T-cell (primary cell): ENCODE data around the gene CA10. TPM values are rescaled to one million over a fixed set of nuclear protein-coding genes. Genes with fewer than 3 reads are reported as not detected.

Experiments
- ATAC-seq, 4 experiments: fragments of 200-7000 bp in 3 of 4; fragments of 150-1000 bp in 1 of 4; cut with Tn5 transposase; replicated peaks in 1 of 4; 1 replicate in 3 of 4; 2 replicates in 1 of 4; pipeline ENCODE4 v1.10.0; 2021; ENCODE audit warnings: moderate library complexity in 3 of 4, mild to moderate bottlenecking in 2 of 4, moderate number of reproducible peaks in 1 of 4
- CTCF ChIA-PET, 2 donors: fragments of 300-600 bp; sonication (Branson Sonifier 250); formaldehyde crosslinking; loops; one replicate each; lab custom pipeline; 2022; ENCODE audit warnings: antibody characterized with exemption in 2 of 2; lab: Charles Lee
- POLR2A ChIA-PET, 2 donors: fragments of 300-600 bp; sonication (Branson Sonifier 250); formaldehyde crosslinking; loops; one replicate each; lab custom pipeline; 2022; ENCODE audit warnings: antibody characterized with exemption in 2 of 2; lab: Charles Lee
- DNase-seq, 35 experiments: peaks; one replicate each; pipeline versions ENCODE4 v3.0.0 to v3.0.0-alpha.2; 2013 to 2023
- H3K27ac ChIP-seq: one replicate; pipeline ENCODE4 v1.5.1; 2013; ENCODE audit warnings: low read length
- H3K27me3 ChIP-seq, 2 experiments: replicated peaks in 1 of 2; 1 replicate in 1 of 2; 2 replicates in 1 of 2; pipeline versions ENCODE4 v1.6.1 to v1.7.0; 2013; ENCODE audit warnings: low read length in 1 of 2, mixed read lengths in 1 of 2; ENCODE audit not compliant: control insufficient read depth in 2 of 2, insufficient read depth in 2 of 2; ENCODE audit errors: extremely low read depth in 1 of 2
- H3K36me3 ChIP-seq, 2 donors: 1 replicate in 1 of 2; 2 replicates in 1 of 2; pipeline versions ENCODE4 v1.6.1 to v1.7.0; 2013; ENCODE audit warnings: low read length in 1 of 2; ENCODE audit not compliant: control insufficient read depth in 2 of 2, insufficient read depth in 1 of 2; ENCODE audit errors: extremely low read depth in 1 of 2
- H3K4me1 ChIP-seq, 2 experiments: 1 replicate in 1 of 2; 2 replicates in 1 of 2; pipeline versions ENCODE4 v1.6.1 to v1.7.0; 2013; ENCODE audit warnings: low read length in 2 of 2, mixed read lengths in 1 of 2; ENCODE audit not compliant: insufficient read depth in 2 of 2, control insufficient read depth in 1 of 2; ENCODE audit errors: extremely low read depth in 1 of 2
- H3K4me3 ChIP-seq, 2 donors: 1 replicate in 1 of 2; 2 replicates in 1 of 2; pipeline versions ENCODE4 v1.5.1 to v1.7.0; 2013; ENCODE audit warnings: mild to moderate bottlenecking in 2 of 2, low read length in 1 of 2, moderate library complexity in 1 of 2; ENCODE audit not compliant: control insufficient read depth in 1 of 2; ENCODE audit errors: extremely low read depth in 1 of 2
- H3K9me3 ChIP-seq: 2 replicates; pipeline ENCODE4 v1.7.0; 2013
- H3K27ac Mint-ChIP-seq, 2 donors: one replicate each; pipeline ENCODE4 v1.8.0; 2020 to 2021; ENCODE audit warnings: mild to moderate bottlenecking in 2 of 2, mixed read lengths in 2 of 2
- H3K27me3 Mint-ChIP-seq, 2 donors: one replicate each; pipeline ENCODE4 v1.8.0; 2021 to 2022; ENCODE audit warnings: mixed read lengths in 2 of 2
- H3K36me3 Mint-ChIP-seq: one replicate; pipeline ENCODE4 v1.8.0; 2021; ENCODE audit warnings: mixed read lengths
- H3K4me1 Mint-ChIP-seq, 3 donors: one replicate each; pipeline ENCODE4 v1.8.0; 2020 to 2022; ENCODE audit warnings: mixed read lengths in 3 of 3, mild to moderate bottlenecking in 1 of 3
- H3K4me3 Mint-ChIP-seq, 3 donors: one replicate each; pipeline ENCODE4 v1.8.0; 2020 to 2022; ENCODE audit warnings: mild to moderate bottlenecking in 3 of 3, mixed read lengths in 3 of 3, moderate library complexity in 3 of 3
- H3K9me3 Mint-ChIP-seq, 3 donors: one replicate each; pipeline ENCODE4 v1.8.0; 2020 to 2022; ENCODE audit warnings: mixed read lengths in 3 of 3
- WGBS: methylation state at CpG from one replicate; pipeline ENCODE4 v1.1.5; 2013; ENCODE audit warnings: missing lambda C conversion rate; ENCODE audit not compliant: insufficient coverage; 5-methylcytosine and 5-hydroxymethylcytosine counted together
- total RNA-seq, 35 experiments: library from RNA in 6 of 35; stranded (reverse) in 6 of 35; fragments of 120-200 nt in 1 of 35; gene quantifications; one replicate each; pipeline versions ENCODE4 v1.2.1 to v1.2.4 and lab custom pipeline; 2013 to 2026

Gene CA10
- total RNA-seq, 5 donors from 2014 or later (not counting 1 experiment from before 2014, with no cell fraction given), result 0.30 TPM; not detected in 4

GRCh38 chr17:51647067-51647466 is 511.4 kb downstream of the CA10 start:
- H3K4me1 Mint-ChIP-seq, result no peaks in the 10 kb centered on the region
- no peak overlapping the region for H3K4me3 Mint-ChIP-seq
- peaks cover 0 to 10% of the 10 kb centered on the region in 2 experiments for H3K27me3 ChIP-seq
- peaks cover 49 to 67% of the 10 kb centered on the region in 2 donors for H3K27me3 Mint-ChIP-seq
- DNase-seq (no peak), ATAC-seq (no peak)
- no peaks in the 10 kb centered on the region for H3K36me3 Mint-ChIP-seq
- no peaks in the 10 kb centered on the region for H3K36me3 ChIP-seq
- H3K4me3 ChIP-seq, result no peak overlapping the region
- H3K9me3 ChIP-seq, result no peaks in the 10 kb centered on the region
- no peak overlapping the region for H3K27ac ChIP-seq
- 75% methylated on average over 6 of the region's 6 CpGs for WGBS
- H3K27ac Mint-ChIP-seq, result no peak overlapping the region
- ChIA-PET POLR2A (no interaction called here), CTCF (no interaction called here)
- H3K4me1 ChIP-seq, result no peaks in the 10 kb centered on the region
- no peaks in the 10 kb centered on the region for H3K9me3 Mint-ChIP-seq

DNA sequence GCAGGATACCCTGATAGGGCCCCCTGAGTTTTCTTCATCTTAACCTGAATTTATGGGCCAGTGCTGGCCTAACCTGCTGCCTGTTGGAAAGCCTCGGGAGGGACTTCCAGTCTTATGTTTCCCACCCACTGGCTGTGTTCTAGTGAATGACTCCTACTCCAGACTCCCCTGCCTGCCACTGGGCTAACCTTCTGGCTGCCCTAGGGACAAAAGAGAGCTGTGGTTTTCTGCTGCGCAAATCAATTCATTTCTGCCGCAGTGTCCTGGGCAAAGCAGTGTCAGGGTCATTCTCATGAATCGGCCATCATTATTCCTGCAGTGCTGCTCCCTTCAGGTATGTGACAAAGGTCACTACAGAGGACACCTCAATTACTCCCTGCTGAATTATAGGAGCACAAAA is 512.0 kb downstream of the CA10 start:
- Mint-ChIP-seq H3K4me3 (no peak overlapping the region), H3K4me1 (no peaks in the 10 kb centered on the region), H3K36me3 (no peaks in the 10 kb centered on the region), H3K27me3 (peaks cover 50 to 62% of the 10 kb centered on the region in 2 donors), H3K9me3 (no peaks in the 10 kb centered on the region), H3K27ac (no peak overlapping the region)
- no peaks in the 10 kb centered on the region for H3K9me3 ChIP-seq
- ATAC-seq, result no peak
- no peaks in the 10 kb centered on the region for H3K4me1 ChIP-seq
- peaks cover 0 to 10% of the 10 kb centered on the region in 2 experiments for H3K27me3 ChIP-seq
- H3K27ac ChIP-seq, result no peak overlapping the region
- no peaks in the 10 kb centered on the region for H3K36me3 ChIP-seq
- CTCF ChIA-PET, result no interaction called here
- WGBS, result 83% methylated on average over 4 of the region's 4 CpGs
- no peak for DNase-seq
- POLR2A ChIA-PET, result no interaction called here
- H3K4me3 ChIP-seq, result no peak overlapping the region

- H3K36me3 Mint-ChIP-seq, result no peaks in the 10 kb centered on the region
- H3K27me3 Mint-ChIP-seq, result peaks cover 45 to 56% of the 10 kb centered on the region in 2 donors
- H3K4me3 Mint-ChIP-seq, result no peak overlapping the region
- no peak for ATAC-seq
- no peaks in the 10 kb centered on the region for H3K9me3 ChIP-seq
- H3K27ac ChIP-seq, result no peak overlapping the region
- H3K4me3 ChIP-seq, result no peak overlapping the region
- DNase-seq, result no peak
- H3K27ac Mint-ChIP-seq, result no peak overlapping the region
- no peaks in the 10 kb centered on the region for H3K4me1 Mint-ChIP-seq
- peaks cover 0 to 10% of the 10 kb centered on the region in 2 experiments for H3K27me3 ChIP-seq
- no peaks in the 10 kb centered on the region for H3K9me3 Mint-ChIP-seq
- H3K4me1 ChIP-seq, result no peaks in the 10 kb centered on the region
- ChIA-PET POLR2A (no interaction called here), CTCF (no interaction called here)
- 84% methylated on average over 4 of the region's 4 CpGs for WGBS
- H3K36me3 ChIP-seq, result no peaks in the 10 kb centered on the region
These were observed 513.5 kb downstream of the CA10 start for GRCh38 chr17:51645056-51645455.

DNA sequence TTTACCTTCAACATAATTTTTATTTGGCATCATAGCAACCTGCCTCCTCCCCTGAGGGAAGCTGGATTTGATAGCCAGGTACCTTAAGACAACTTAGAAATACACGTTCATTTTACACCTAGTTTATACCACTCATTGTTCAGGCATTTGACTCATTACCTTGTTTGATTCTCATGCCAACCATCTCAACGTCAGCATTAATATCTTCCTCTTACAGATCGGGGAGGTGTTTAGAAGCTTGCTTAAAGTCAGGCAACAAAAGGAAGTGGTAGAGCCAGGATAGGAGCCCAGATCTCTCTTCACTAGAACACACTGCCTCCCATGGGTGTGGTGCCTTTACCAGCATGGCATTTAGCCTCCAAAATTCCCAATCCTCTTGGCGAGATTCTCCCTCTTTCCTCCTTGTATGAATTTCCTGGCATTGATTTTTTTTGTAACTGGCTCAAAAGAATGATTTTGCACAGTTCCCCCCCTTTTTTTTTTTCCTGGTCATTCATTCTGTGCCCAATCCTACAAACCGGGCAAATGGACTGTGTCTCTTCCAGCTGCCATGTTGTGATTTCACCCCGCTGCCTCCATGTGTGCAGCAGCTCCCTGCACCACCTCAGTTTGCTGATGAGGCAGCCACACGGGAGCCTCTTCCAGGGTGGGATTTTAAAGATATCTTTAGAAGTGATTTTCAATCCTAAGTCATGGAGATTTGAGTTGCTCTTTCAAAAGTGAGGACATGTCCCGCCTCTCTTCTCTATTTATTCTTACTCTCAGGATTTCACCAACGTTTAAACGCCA is 514.6 kb downstream of the CA10 start:
- H3K36me3 ChIP-seq, result no peaks in the 10 kb centered on the region
- Mint-ChIP-seq H3K4me1 (no peaks in the 10 kb centered on the region), H3K9me3 (no peaks in the 10 kb centered on the region), H3K27me3 (peaks cover 41 to 48% of the 10 kb centered on the region in 2 donors), H3K27ac (no peak overlapping the region), H3K4me3 (no peak overlapping the region), H3K36me3 (no peaks in the 10 kb centered on the region)
- ChIA-PET CTCF (interaction anchor here in 1 of 2 donors (0.8 kb wide), 1 partner anchor 273 kb away, joined by 3 read pairs; no protein-coding TSS in a partner anchor), POLR2A (no interaction called here)
- DNase-seq, result no peak
- H3K4me1 ChIP-seq, result no peaks in the 10 kb centered on the region
- ATAC-seq, result no peak
- peaks cover 0 to 10% of the 10 kb centered on the region in 2 experiments for H3K27me3 ChIP-seq
- H3K9me3 ChIP-seq, result no peaks in the 10 kb centered on the region
- H3K27ac ChIP-seq, result no peak overlapping the region
- WGBS, result 70% methylated on average over 4 of the region's 10 CpGs
- no peak overlapping the region for H3K4me3 ChIP-seq

GRCh38 chr17:51642029-51642428 is 516.5 kb downstream of the CA10 start:
- H3K27me3 ChIP-seq, result peaks cover 0 to 6% of the 10 kb centered on the region in 2 experiments
- no peaks in the 10 kb centered on the region for H3K9me3 Mint-ChIP-seq
- 84% methylated on average over 5 of the region's 8 CpGs for WGBS
- ATAC-seq, result no peak
- ChIA-PET POLR2A (no interaction called here), CTCF (no interaction called here)
- H3K4me1 Mint-ChIP-seq, result no peaks in the 10 kb centered on the region
- H3K36me3 Mint-ChIP-seq, result no peaks in the 10 kb centered on the region
- H3K36me3 ChIP-seq, result no peaks in the 10 kb centered on the region
- H3K4me3 ChIP-seq, result no peak overlapping the region
- no peak overlapping the region for H3K4me3 Mint-ChIP-seq
- H3K27ac ChIP-seq, result no peak overlapping the region
- H3K27ac Mint-ChIP-seq, result no peak overlapping the region
- no peaks in the 10 kb centered on the region for H3K4me1 ChIP-seq
- DNase-seq, result no peak
- H3K27me3 Mint-ChIP-seq, result peaks cover 37% of the 10 kb centered on the region in 2 donors
- no peaks in the 10 kb centered on the region for H3K9me3 ChIP-seq

- H3K4me3 ChIP-seq, result no peak overlapping the region
- peak in 8 of 35 experiments; percentile 1 to 32 (median 4) for DNase-seq
- no peaks in the 10 kb centered on the region for H3K4me1 ChIP-seq
- no peak overlapping the region for H3K27ac Mint-ChIP-seq
- no peaks in the 10 kb centered on the region for H3K9me3 Mint-ChIP-seq
- WGBS, result no CpG with 5 or more reads among the region's 4 CpGs
- ChIA-PET CTCF (interaction anchor here (0.6 to 1.4 kb wide), 3 partner anchors 268 to 341 kb away, joined by 3 to 4 read pairs (median 4); no protein-coding TSS in a partner anchor), POLR2A (no interaction called here)
- H3K27me3 Mint-ChIP-seq, result peaks cover 23 to 25% of the 10 kb centered on the region in 2 donors
- H3K36me3 ChIP-seq, result no peaks in the 10 kb centered on the region
- no peaks in the 10 kb centered on the region for H3K4me1 Mint-ChIP-seq
- H3K27ac ChIP-seq, result no peak overlapping the region
- no peak overlapping the region for H3K4me3 Mint-ChIP-seq
- ATAC-seq, result no peak
- no peaks in the 10 kb centered on the region for H3K36me3 Mint-ChIP-seq
- peaks cover 0 to 2% of the 10 kb centered on the region in 2 experiments for H3K27me3 ChIP-seq
- H3K9me3 ChIP-seq, result no peaks in the 10 kb centered on the region
These were observed 518.3 kb downstream of the CA10 start for GRCh38 chr17:51640108-51640622.
